Activated CD4-positive, CD25-positive, alpha-beta regulatory T cell treated with anti-CD3 and anti-CD28 coated beads, Interleukin-2, amount 50 U/mL, for 16 hours (primary cell): ENCODE measurements around the gene ECT2L.

ENCODE experiments used
- DNase-seq: peaks from one replicate; pipeline ENCODE4 v3.0.0-alpha.2; 2020; ENCODE audit warnings: low read depth, low spot score

The ECT2L gene

GRCh38 chr6:138862456-138862855 is 66.6 kb downstream of the ECT2L start:
- DNase-seq, result no peak

GRCh38 chr6:138863321-138863720 is 67.4 kb downstream of the ECT2L start:
- no peak for DNase-seq

- no peak for DNase-seq
Observed at GRCh38 chr6:138864343-138864890, 68.5 kb downstream of the ECT2L start.

DNA sequence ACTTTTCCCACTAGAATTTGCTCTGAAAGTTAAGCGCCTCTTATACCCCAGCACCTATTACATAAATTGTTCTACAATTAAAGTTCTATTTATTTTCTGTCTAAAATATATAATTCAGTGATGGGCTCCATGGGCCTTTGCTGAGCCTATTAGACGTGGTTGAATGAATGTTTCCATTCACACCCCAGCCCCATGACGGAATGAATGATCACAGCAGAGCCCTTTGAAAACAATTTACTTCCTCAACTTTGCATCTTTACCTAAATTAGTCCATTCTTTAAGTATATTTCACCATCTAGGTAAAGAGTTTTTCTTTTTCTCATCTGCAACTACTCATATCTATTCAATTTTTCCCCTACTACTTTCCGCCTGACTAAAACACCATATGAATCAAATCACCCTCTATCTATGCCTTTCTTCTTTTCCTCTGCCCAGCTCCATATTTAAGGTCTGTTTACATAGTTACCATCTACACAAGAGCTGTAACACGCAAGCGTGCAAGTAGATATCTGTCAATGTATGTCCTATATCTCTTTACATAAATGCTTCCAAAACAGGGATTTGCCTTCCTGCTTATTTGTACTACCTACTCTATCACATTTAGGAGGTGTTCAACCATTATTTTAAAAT is 69.7 kb downstream of the ECT2L start:
- DNase-seq, result no peak

GRCh38 chr6:138868181-138868580 is 72.3 kb downstream of the ECT2L start:
- no peak for DNase-seq

DNA sequence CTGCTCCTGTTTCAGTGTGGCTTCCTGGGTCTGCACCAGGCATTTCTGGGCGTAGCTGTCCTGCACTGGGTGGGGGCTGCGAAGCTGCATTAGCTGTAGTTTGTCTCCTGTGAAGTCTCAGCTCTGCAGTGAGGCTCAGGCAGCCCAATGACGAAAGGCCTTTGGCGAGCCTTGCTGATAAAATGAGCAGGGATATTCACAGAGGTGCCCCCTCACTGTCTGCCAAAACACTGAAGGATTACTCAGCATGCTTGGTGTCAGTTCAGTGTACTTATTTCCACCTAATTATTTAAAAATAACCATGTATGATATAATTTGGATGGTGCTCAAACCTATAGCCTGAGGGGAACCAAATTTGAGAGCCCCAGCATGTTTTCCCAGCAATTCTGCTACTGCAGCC is 73.5 kb downstream of the ECT2L start:
- no peak for DNase-seq

- no peak for DNase-seq
Observed at GRCh38 chr6:138873191-138873590, 77.3 kb downstream of the ECT2L start.

DNA sequence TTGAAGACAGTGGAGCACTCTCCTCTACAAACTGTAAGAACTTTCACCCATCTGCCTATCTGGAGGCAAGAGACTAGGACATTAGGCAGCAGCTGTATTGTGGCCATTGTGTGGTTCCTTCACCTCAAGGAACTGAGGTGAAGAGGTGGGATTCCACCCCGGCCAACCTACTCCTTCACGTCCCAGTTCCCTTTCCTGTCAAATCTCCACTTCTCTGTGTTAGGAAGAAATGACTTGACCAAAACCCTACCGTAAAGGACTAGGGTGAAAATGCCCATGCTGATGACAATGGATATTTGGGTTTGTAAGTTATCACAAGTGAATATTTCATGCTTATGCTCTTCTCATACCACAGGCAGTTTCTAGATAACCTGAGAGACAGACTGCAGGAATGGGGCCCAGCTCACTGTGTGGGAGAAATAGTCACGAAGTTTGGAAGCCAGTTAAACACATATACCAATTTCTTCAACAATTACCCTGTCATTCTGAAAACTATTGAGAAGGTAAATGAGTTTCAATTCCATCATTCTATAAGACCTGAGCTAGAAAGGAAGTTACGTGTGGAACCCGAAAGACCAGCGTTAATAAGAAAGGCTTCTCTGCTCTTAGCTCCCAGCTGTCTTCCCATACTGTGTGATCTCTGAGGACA is 86.6 kb downstream of the ECT2L start:
- no peak for DNase-seq

DNA sequence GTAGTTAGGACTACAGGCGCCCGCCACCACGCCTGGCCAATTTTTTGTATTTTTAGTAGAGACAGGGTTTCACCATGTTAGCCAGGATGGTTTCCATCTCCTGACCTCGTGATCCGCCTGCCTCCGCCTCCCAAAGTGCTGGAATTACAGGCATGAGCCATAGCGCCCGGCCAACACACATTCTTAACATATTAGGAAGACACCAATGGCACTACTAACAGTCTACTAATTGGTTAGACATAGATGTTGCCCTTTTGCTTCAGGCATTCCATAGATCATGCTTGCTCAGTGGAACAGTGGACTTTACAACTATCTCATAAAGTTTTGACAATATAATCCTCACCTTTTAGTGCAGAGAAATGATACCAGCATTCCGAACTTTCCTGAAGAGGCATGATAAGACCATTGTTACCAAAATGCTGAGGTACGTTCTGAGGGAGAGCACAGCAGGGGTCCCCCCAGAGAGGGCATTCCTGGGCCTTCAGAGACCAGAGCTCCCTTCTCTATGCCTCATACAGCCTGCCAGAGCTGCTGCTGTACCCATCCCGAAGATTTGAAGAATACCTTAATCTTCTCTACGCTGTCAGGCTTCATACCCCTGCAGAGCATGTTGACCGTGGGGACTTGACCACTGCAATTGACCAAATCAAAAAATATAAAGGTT is 89.4 kb downstream of the ECT2L start:
- DNase-seq, result no peak

DNA sequence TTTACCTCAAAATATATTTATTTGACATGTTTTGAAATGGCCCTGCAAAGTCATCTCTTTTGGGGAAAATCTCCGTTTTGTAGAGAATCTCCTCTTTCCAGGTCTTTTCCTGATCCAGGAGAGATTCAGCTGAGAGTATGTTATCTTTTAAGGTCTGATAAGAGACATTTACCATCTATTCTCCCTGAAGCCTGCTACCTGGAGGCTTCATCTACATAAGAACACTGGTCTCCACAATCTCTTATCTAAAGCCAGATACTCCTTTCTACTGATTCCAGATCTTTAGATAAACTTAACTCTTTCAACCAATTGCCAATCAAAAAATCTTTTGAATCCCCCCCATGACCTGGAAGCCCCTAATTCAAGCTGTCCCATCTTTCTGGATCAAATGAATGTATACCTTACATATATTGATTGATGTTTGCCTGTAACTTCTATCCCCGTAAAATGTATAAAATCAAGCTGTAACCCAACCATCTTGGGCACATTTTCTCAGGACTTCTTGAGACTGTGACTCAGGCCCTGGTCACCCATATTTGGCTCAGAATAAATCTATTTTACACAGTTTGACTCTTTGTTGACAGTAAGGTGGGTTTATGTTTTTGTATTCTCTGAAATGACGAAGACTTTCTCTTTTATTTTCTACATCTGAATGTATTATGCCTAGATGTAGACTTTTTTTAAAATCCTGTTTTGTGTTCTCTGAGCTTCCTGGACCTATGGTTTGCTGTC is 95.5 kb downstream of the ECT2L start:
- DNase-seq, result no peak

GRCh38 chr6:138896104-138896756 is 100.3 kb downstream of the ECT2L start:
- no peak for DNase-seq

DNA sequence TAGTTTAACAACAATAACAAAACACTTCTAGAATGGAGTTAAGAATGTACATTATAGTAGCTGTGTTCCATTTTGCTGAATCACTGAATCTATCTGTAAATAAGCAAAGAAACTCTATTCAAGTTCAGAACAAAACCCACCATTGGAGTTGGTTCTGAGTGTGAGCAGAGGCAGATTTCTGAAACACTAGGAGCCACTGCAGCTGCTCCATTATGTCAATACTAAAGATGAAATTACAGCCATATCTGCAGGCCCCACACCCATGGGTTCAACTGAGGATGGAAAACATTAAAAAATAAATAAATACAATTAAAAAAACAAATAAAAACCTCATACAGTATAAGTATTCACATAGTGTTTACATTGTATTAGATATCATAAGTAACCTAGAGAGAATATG is 101.1 kb downstream of the ECT2L start:
- no peak for DNase-seq

GRCh38 chr6:138907167-138907566 is 111.3 kb downstream of the ECT2L start:
- no peak for DNase-seq

DNA sequence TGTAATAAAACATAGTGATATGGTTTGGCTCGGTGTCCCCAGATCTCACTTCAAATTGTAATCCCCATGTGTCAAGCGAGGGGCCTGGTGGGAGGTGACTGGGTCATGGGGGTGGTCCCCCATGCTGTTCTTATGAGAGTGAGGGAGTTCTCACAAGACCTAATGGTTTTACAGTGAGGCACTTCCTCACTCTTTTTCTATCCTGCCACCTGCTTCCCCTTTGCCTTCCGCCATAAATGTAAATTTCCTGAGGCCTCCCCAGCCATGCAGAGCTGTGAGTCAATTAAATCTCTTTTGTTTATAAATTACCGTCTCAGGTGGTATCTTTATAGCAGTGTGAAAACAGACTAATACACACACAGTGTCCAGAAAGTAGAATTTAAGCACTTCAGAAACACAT is 113.6 kb downstream of the ECT2L start:
- no peak for DNase-seq

GRCh38 chr6:138909975-138910374 is 114.1 kb downstream of the ECT2L start:
- no peak for DNase-seq

DNA sequence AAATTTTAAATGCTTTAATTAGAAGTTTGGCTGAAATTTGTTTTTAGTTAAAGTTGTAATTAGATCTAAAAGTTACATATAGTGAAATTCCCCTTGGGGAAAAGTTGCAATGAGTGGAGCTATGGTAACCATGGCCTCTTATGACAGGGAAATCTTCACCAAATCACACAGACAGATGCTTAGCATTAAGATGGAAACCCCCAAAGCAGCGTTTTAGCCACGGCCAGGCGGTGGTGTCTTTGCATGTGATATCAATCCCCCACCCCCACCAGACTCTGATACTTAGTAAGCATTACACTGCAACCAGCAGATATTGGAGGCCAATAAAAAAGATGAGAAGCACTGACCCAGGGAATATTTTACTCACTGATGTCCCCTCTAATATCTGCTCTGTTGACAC is 116.4 kb downstream of the ECT2L start:
- no peak for DNase-seq

DNA sequence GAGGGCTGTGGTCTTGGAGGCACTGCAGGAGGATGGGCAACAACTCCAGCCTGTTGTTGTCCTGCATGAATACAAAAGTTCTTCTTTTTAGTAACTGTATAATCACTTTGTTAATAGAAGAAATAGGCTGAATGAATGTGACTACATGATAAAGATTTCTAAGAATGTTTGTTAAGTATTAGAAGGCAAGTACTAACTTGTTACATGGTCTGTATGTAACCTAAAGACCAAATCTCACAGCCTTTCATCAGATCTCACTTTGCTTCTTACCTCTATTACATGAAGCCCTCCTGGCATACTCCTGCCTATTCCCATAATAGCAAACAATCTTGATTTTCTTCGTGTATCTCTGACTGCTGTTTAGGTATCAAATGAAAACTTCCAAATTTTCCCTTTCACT is 118.8 kb downstream of the ECT2L start:
- no peak for DNase-seq

- no peak for DNase-seq
Observed at GRCh38 chr6:138920906-138921305, 125.0 kb downstream of the ECT2L start.

GRCh38 chr6:138923561-138923960 is 127.7 kb downstream of the ECT2L start:
- DNase-seq, result no peak

DNA sequence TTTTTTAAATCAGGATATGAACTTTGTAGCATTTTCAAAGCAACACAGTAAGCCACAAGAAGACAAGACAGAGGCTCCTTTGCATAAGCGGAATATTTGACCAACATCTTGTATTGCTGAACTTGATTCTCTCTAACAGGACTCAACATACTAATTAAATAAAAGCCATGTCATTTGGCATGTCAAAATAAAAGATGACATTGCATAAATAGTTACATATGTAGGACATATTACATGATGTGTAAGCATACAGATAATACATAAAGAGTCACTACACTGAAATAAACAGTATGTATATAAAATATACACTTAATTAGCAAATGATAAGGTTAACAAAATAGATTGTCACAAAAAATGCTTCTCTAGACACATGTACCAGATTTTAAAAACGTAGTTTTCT is 129.9 kb downstream of the ECT2L start:
- DNase-seq, result no peak

- DNase-seq, result no peak
Observed at GRCh38 chr6:138926579-138926978, 130.7 kb downstream of the ECT2L start.

- no peak for DNase-seq
Observed at GRCh38 chr6:138931660-138932059, 135.8 kb downstream of the ECT2L start.
